Spleen (tissue), 7 donors: ENCODE measurements around the gene CHN1.

ENCODE experiments used
- CTCF ChIP-seq, 11 experiments: fragments of 200-600 bp in 7 of 11; fragments of 450-650 bp in 4 of 11; sonication (generic) in 4 of 11; IDR thresholded peaks in 8 of 11; conservative IDR thresholded peaks in 3 of 11; 1 replicate in 7 of 11; 2 replicates in 4 of 11; pipeline versions ENCODE4 v1.4.0 to v1.8.0; 2016 to 2021; ENCODE audit warnings: antibody characterized with exemption in 11 of 11, inconsistent platforms in 4 of 11, mild to moderate bottlenecking in 1 of 11
- POLR2A ChIP-seq, 3 donors: fragments of 450-650 bp; IDR thresholded peaks; one replicate each; pipeline ENCODE4 v1.5.1; 2017; ENCODE audit warnings: antibody characterized with exemption in 3 of 3, mild to moderate bottlenecking in 1 of 3
- POLR2AphosphoS5 ChIP-seq, 3 donors: sonication (generic); formaldehyde crosslinking; IDR thresholded peaks; one replicate each; pipeline ENCODE4 v1.5.1; 2017; ENCODE audit warnings: antibody characterized with exemption in 3 of 3
- donor health status: DM: no; HTN: no; CAD: no; lungs with moderate emphysema.
- donor health status: DM: no; HTN: no; CAD: no.
- donor health status: DM: no; HTN: no; CAD: no.

- TF ChIP-seq POLR2AphosphoS5 (IDR thresholded peaks at IDR 0.05) (no peak), CTCF (IDR thresholded peaks at IDR 0.05 in 8 of 11, conservative IDR thresholded peaks at IDR 0.05 in 3 of 11) (no peak), POLR2A (IDR thresholded peaks at IDR 0.05) (no peak)
These were observed 6.3 kb upstream of the CHN1 start for GRCh38 chr2:175011505-175011904.
